LNCAP (cell line): ENCODE measurements around the gene NCK2.

Experiments
- CTCF ChIP-seq: fragments of 450-650 bp; IDR thresholded peaks from 2 replicates; pipeline ENCODE4 v1.5.1; 2017; ENCODE audit warnings: mild to moderate bottlenecking

The NCK2 gene

DNA sequence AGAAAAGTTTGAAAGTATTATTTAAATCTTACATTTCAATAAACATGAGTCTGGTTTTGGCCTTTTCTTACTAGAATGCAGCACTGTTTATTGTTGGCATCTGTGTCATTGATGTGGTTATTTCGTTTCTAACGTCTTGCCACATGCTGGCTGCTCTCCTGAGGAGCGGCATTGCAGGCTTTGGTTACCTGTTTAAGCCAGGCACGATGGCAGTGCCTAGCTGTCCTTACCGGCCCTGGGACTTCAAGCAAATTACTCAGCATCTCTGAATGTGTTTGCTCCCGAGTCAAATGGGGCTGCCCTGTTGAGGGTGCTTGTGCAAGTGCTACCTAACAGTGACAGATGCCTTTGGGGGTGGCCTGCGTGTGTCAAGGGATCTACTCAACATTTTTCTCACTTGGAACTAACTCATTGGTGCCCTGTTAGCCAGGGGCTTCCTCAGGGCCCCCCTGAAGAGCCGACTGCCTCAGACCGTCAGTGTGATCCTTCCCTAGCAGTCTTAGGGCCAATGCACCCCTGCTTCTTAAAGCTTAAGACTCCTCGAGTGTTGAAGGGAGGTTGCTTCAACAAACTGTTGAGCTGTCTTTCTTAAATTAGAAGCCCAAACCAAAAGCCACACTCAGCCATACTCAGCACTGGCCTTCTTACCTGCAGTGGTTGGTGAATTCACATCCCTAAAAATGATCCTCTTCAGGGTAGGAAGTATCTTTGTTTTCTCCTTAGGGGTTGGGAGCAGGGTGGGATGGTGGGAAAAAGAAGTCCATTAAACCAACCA lies 151.5 kb downstream of the NCK2 start:
- TF ChIP-seq CTCF: no peak

DNA sequence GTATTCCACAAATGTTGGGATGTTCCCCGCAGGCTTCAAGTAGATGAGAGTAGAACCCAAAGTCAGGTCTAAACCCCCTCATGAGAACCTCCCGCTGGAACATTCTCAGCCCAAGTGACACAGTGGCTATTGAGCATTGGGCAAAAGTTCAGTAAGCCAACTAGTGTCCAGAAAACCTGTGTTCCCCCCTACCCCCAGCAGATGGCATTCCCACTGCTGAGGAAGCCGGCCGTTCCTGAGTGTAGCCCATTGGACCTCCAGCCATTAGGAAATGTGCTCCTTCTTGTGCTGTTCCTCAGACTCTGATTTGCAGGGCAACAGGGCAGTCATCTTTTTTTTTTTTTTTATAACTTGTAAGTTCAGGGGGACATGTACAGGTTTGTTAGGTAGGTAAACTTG lies 152.1 kb downstream of the NCK2 start:
- TF ChIP-seq CTCF: no peak

DNA sequence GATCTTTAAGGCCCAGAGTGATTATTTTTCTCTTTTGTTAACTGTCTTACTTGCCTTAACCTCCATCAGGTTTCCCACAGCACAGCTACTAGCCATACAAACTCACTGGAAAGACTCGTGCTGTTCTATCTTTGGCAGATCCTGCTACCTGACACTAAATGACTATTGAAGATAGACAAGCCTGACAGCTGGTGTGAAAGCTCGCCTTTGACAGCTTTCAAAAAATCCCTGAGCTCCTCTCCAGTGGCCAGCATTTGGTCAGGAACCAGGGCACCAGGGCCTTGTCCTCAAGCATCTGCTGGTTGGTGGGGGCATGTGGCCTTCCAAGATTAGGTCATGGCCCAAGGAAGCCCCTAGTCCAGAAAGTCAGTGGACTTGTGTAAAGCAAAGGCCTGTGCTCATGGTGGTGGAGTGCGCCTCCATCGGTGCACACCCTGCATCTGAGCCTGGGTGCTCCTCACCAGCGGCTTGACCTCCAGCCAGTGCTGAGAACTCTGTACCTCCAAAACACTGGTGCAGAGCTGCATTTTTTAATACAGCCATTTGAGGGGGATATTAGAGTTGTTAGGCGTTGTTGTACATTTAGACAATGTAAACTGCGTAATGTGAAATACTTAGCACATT lies 158.5 kb downstream of the NCK2 start:
- no peak for TF ChIP-seq CTCF

- no peak for TF ChIP-seq CTCF
Measured at GRCh38 chr2:105904938-105905337, 160.2 kb downstream of the NCK2 start.

DNA sequence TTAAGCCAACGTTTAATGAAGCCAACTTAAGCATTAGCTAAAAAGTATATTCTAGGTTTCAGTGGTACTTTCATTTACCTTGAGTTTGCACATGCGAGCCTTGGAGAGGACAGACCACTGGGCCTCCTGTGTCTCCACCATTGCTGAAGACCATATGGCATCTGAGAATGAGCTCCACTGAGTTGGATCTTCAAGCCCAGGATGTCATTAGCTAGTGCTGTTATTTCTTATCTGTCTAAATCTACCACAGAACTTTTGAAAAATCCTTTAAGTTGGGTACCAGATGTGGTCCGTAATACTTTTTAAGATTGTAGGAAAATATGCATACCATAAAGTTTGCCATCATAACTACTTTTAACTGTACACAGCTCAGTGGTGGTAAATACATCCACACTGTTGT lies 161.8 kb downstream of the NCK2 start:
- TF ChIP-seq CTCF: no peak

GRCh38 chr2:105907184-105907583 lies 162.5 kb downstream of the NCK2 start:
- TF ChIP-seq CTCF: no peak

- TF ChIP-seq CTCF: no peak
Measured at GRCh38 chr2:105909215-105909614, 164.5 kb downstream of the NCK2 start.
